Measurements from ENCODE around the gene MRAP2.
"Not testable (repeated sequence)": the region's sequence is repeated elsewhere in the genome, so short reads cannot be mapped to it uniquely, and the experiment has no call there.

DNA sequence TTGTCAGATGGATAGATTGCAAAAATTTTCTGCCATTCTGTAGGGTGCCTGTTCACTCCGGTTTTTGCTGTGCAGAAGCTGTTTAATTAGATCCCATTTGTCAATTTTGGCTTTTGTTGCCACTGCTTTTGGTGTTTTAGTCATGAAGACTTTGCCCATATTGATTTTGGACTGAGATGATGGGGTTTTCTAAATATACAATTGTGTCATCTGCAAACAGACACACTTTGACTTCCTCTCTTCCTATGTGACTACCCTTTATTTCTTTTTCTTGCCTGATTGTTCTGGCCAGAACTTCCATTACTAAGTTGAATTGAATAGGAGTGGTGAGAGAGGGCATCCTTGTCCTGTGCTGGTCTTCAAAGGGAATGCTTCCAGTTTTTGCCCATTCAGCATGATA is 96.0 kb downstream of the MRAP2 start:
- TF ChIP-seq CTCF (optimal IDR thresholded peaks at IDR 0.05 in 1 of 3, IDR thresholded peaks at IDR 0.05 in 1 of 3, conservative IDR thresholded peaks at IDR 0.05 in 1 of 3; ENCODE audit: extremely low read depth in 1 of 3, insufficient read depth in 2 of 3, low read length in 3 of 3); EZH2 (IDR thresholded peaks at IDR 0.05; ENCODE audit: low read length): not testable (repeated sequence)
